ENCODE measurements around the gene MGMT. TPM values are rescaled to one million over a fixed set of nuclear protein-coding genes. Genes with fewer than 3 reads are reported as not detected.

The MGMT gene
- total RNA-seq, 1 experiment from 2014 or later: 11.5 TPM

GRCh38 chr10:129787557-129787956 lies 320.5 kb downstream of the MGMT start:
- no peak for DNase-seq (ENCODE audit: low read depth, low spot score)
- BruUV-seq (replicated peaks): no TSS peak
- ChIA-PET RAD21 (ENCODE audit: low non-redundant PET in 1 of 2, low total read pairs in 2 of 2, uncharacterized antibody in 2 of 2, unreplicated experiment in 2 of 2) (no interaction called here), POLR2A (no interaction called here), CTCF (no interaction called here)
- Histone ChIP-seq H3K79me2 (ENCODE audit: insufficient read depth, low read length) (no peaks in the 10 kb centered on the region), H3K4me2 (ENCODE audit: low read length) (no peak overlapping the region), H3K27me3 (ENCODE audit: insufficient read depth, low read length) (no peaks in the 10 kb centered on the region), H3K4me3 (replicated peaks in 1 of 2; ENCODE audit: low read depth in 1 of 2, low read length in 2 of 2) (no peak overlapping the region), H3K36me3 (ENCODE audit: control insufficient read depth in 1 of 2, insufficient read depth in 2 of 2, low read length in 2 of 2) (no peaks in the 10 kb centered on the region), H3K9me2 (ENCODE audit: insufficient read depth) (no peaks in the 10 kb centered on the region), H3K9ac (ENCODE audit: low read length) (no peak overlapping the region), H3K9me3 (ENCODE audit: control insufficient read depth in 1 of 2, insufficient read depth in 1 of 2, low read depth in 1 of 2, low read length in 2 of 2) (no peaks in the 10 kb centered on the region), H4K20me1 (ENCODE audit: insufficient read depth) (no peaks in the 10 kb centered on the region), H3K4me1 (ENCODE audit: control insufficient read depth in 1 of 2, insufficient read depth in 2 of 2, low read length in 2 of 2) (no peaks in the 10 kb centered on the region), H2AFZ (ENCODE audit: low read depth, low read length, poor library complexity, severe bottlenecking) (no peak overlapping the region), H3K27ac (ENCODE audit: low read depth, low read length) (no peak overlapping the region)
- ATAC-seq: no peak
- no peak for TF ChIP-seq TCF7L2 (IDR thresholded peaks at IDR 0.05; ENCODE audit: borderline replicate concordance, extremely low read depth, insufficient read depth, insufficient read length)
- TF ChIP-seq ZFX (IDR thresholded peaks at IDR 0.05): no peak
- no peak for TF ChIP-seq MAX (IDR thresholded peaks at IDR 0.05)
- no peak for TF ChIP-seq CTCF (IDR thresholded peaks at IDR 0.05 in 2 of 3, conservative IDR thresholded peaks at IDR 0.05 in 1 of 3; ENCODE audit: borderline replicate concordance in 1 of 3, insufficient read depth in 1 of 3, low read depth in 2 of 3, low read length in 2 of 3)
- TF ChIP-seq SRF (IDR thresholded peaks at IDR 0.05; ENCODE audit: low read depth): no peak
- TF ChIP-seq ELF1 (IDR thresholded peaks at IDR 0.05; ENCODE audit: borderline replicate concordance, low read depth): no peak
- TF ChIP-seq ZBTB33 (IDR thresholded peaks at IDR 0.05; ENCODE audit: extremely low read depth, insufficient replicate concordance, low read length): no peak
- TF ChIP-seq FOSL1 (IDR thresholded peaks at IDR 0.05; ENCODE audit: low read depth): no peak
- no peak for TF ChIP-seq JUND (IDR thresholded peaks at IDR 0.05)
- TF ChIP-seq SP1 (IDR thresholded peaks at IDR 0.05; ENCODE audit: low read depth): no peak
- no peak for TF ChIP-seq YY1 (IDR thresholded peaks at IDR 0.05; ENCODE audit: extremely low read depth, insufficient replicate concordance, low read depth, low read length)
- intact Hi-C loops (cut with micrococcal nuclease): no loop called here
